IPS-15b (cell line): Measurements from ENCODE around the gene ANGPTL4.
A peak's percentile ranks its signal among the peaks of the same experiment; 100 is the strongest.
"Not testable (repeated sequence)": the region's sequence is repeated elsewhere in the genome, so short reads cannot be mapped to it uniquely, and the experiment has no call there.

Source experiments
- H3K27me3 ChIP-seq: one replicate; pipeline ENCODE4 v1.6.1; 2013; ENCODE audit warnings: low read length; ENCODE audit not compliant: control insufficient read depth, insufficient read depth
- H3K36me3 ChIP-seq: one replicate; pipeline ENCODE4 v1.6.1; 2013; ENCODE audit warnings: low read length; ENCODE audit not compliant: control insufficient read depth, insufficient read depth
- H3K4me1 ChIP-seq: one replicate; pipeline ENCODE4 v1.6.1; 2013; ENCODE audit warnings: mild to moderate bottlenecking, low read length; ENCODE audit not compliant: control insufficient read depth, insufficient read depth
- H3K4me3 ChIP-seq: one replicate; pipeline ENCODE4 v1.5.1; 2013; ENCODE audit warnings: low read depth, low read length
- H3K9ac ChIP-seq: one replicate; pipeline ENCODE4 v1.6.1; 2013; ENCODE audit warnings: low read depth, mild to moderate bottlenecking, low read length
- H3K9me3 ChIP-seq: one replicate; pipeline ENCODE4 v1.6.1; 2013; ENCODE audit warnings: mild to moderate bottlenecking, low read length; ENCODE audit not compliant: control insufficient read depth, insufficient read depth

The ANGPTL4 gene

GRCh38 chr19:8363803-8364771 is at the start of gene ANGPTL4:
Gene ANGPTL4 (plus strand): TSS chr19:8364155. CDS start chr19:8364322, 167 bp downstream.
- peaks cover 9% of the 10 kb centered on the region for H3K27me3 ChIP-seq
- H3K4me3 ChIP-seq: peak within 1 kb of the TSS; percentile 75
- H3K9ac ChIP-seq: peak within 1 kb of the TSS; percentile 37
- H3K4me1 ChIP-seq: peaks cover 3% of the 10 kb centered on the region
- no peaks in the 10 kb centered on the region for H3K9me3 ChIP-seq
- no peaks in the 10 kb centered on the region for H3K36me3 ChIP-seq

- peaks cover 41% of the 10 kb centered on the region for H3K36me3 ChIP-seq
- not testable (repeated sequence) for H3K9ac ChIP-seq, H3K4me3 ChIP-seq, H3K9me3 ChIP-seq, H3K27me3 ChIP-seq, H3K4me1 ChIP-seq
Measured at GRCh38 chr19:8314981-8315640, 48.8 kb upstream of the ANGPTL4 start.

GRCh38 chr19:8316351-8317125 is 47.4 kb upstream of the ANGPTL4 start:
- no peaks in the 10 kb centered on the region for H3K4me1 ChIP-seq
- peaks cover 32% of the 10 kb centered on the region for H3K36me3 ChIP-seq
- no peaks in the 10 kb centered on the region for H3K27me3 ChIP-seq
- no peaks in the 10 kb centered on the region for H3K9me3 ChIP-seq
- no peak overlapping the region for H3K4me3 ChIP-seq
- H3K9ac ChIP-seq: no peak overlapping the region

GRCh38 chr19:8318835-8319234 is 45.1 kb upstream of the ANGPTL4 start:
- not testable (repeated sequence) for H3K9ac ChIP-seq, H3K9me3 ChIP-seq, H3K4me1 ChIP-seq, H3K27me3 ChIP-seq, H3K4me3 ChIP-seq
- peaks cover 39% of the 10 kb centered on the region for H3K36me3 ChIP-seq

- H3K36me3 ChIP-seq: peaks cover 34% of the 10 kb centered on the region
- H3K4me3 ChIP-seq: peak overlapping the region; percentile 99
- no peaks in the 10 kb centered on the region for H3K9me3 ChIP-seq
- H3K27me3 ChIP-seq: no peaks in the 10 kb centered on the region
- H3K9ac ChIP-seq: peak overlapping the region; percentile 99
- H3K4me1 ChIP-seq: peaks cover 8% of the 10 kb centered on the region
Measured at GRCh38 chr19:8319807-8320520, 44.0 kb upstream of the ANGPTL4 start.

- peak overlapping the region; percentile 99 for H3K9ac ChIP-seq
- no peaks in the 10 kb centered on the region for H3K27me3 ChIP-seq
- H3K9me3 ChIP-seq: no peaks in the 10 kb centered on the region
- peaks cover 28% of the 10 kb centered on the region for H3K36me3 ChIP-seq
- peak overlapping the region; percentile 99 for H3K4me3 ChIP-seq
- H3K4me1 ChIP-seq: peaks cover 8% of the 10 kb centered on the region
Measured at GRCh38 chr19:8320564-8321066, 43.3 kb upstream of the ANGPTL4 start.

GRCh38 chr19:8321067-8321985 is 42.6 kb upstream of the ANGPTL4 start, which contains the start of the genes NDUFA7 and RPS28:
Gene NDUFA7 (minus strand): TSS chr19:8321375. CDS start chr19:8321358, 17 bp downstream.
Gene RPS28 (plus strand): TSS chr19:8321496. CDS start chr19:8321531, 35 bp downstream.
- Histone ChIP-seq H3K27me3 (no peaks in the 10 kb centered on the region), H3K36me3 (peaks cover 25% of the 10 kb centered on the region), H3K4me3 (peak within 1 kb of the TSS; percentile 99), H3K9ac (peak within 1 kb of the TSS; percentile 99), H3K4me1 (peaks cover 8% of the 10 kb centered on the region), H3K9me3 (no peaks in the 10 kb centered on the region)

- Histone ChIP-seq H3K4me3 (peak overlapping the region; percentile 99), H3K36me3 (peaks cover 23% of the 10 kb centered on the region), H3K27me3 (no peaks in the 10 kb centered on the region), H3K9ac (peak overlapping the region; percentile 99), H3K9me3 (no peaks in the 10 kb centered on the region), H3K4me1 (peaks cover 8% of the 10 kb centered on the region)
Measured at GRCh38 chr19:8321986-8322637, 41.8 kb upstream of the ANGPTL4 start.

GRCh38 chr19:8322638-8322997 is 41.3 kb upstream of the ANGPTL4 start:
- Histone ChIP-seq H3K4me1 (peaks cover 8% of the 10 kb centered on the region), H3K9ac (peak overlapping the region; percentile 99), H3K4me3 (peak overlapping the region; percentile 99)

GRCh38 chr19:8323781-8324185 is 40.2 kb upstream of the ANGPTL4 start:
- H3K27me3 ChIP-seq: no peaks in the 10 kb centered on the region
- H3K4me1 ChIP-seq: peaks cover 8% of the 10 kb centered on the region
- H3K36me3 ChIP-seq: peaks cover 23% of the 10 kb centered on the region
- H3K9me3 ChIP-seq: no peaks in the 10 kb centered on the region
- no peak overlapping the region for H3K9ac ChIP-seq
- H3K4me3 ChIP-seq: no peak overlapping the region

More at GRCh38 chr19:8322638-8322997, 41.3 kb upstream of the ANGPTL4 start:
- no peaks in the 10 kb centered on the region for H3K9me3 ChIP-seq
- peaks cover 23% of the 10 kb centered on the region for H3K36me3 ChIP-seq
- H3K27me3 ChIP-seq: no peaks in the 10 kb centered on the region
